GM10248 (cell line): ENCODE data around the gene PRKCH.

Experiments
- CTCF ChIA-PET: fragments of 300-600 bp; sonication (Branson Sonifier 250); formaldehyde crosslinking; extraction: SDS; loops from one replicate; lab custom pipeline; 2021; ENCODE audit warnings: antibody characterized with exemption; lab: Yijun Ruan, JAX
- POLR2A ChIA-PET: fragments of 350-650 bp; sonication (Branson Sonifier 250); formaldehyde crosslinking; extraction: SDS; loops from one replicate; lab custom pipeline; 2020; ENCODE audit warnings: antibody characterized with exemption; lab: Yijun Ruan, JAX
- DNase-seq: peaks from one replicate; pipeline ENCODE4 v3.0.0; 2012; ENCODE audit errors: extremely low spot score
- TF ChIP-seq, protein P1 (sequence below): IDR thresholded peaks from 2 replicates; pipeline ENCODE4 v1.5.1; 2012; ENCODE audit warnings: mild to moderate bottlenecking, low read depth; ENCODE audit errors: extremely low read depth, missing control alignments, control extremely low read depth

PRKCH gene

DNA sequence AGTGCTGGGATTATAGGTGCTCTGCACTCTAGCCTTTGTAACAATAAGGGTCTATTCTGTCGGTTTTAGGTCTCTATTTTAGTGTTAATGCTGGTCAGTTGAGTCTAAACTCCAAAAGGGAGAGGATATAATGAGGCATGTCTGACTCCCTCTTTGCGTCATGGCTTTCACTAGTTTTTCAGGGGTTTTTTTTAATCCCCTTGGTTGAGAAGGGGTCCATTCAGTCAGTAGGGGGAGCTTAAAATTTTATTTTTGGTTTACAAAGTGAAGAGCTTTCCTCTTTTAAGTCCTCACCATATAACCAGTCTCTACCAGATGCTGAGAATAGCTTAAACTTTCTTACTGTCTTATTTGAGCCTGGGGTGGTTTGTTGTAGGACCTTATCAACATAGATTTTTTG is 106.9 kb downstream of the PRKCH start:
- POLR2A ChIA-PET = interaction anchor here (1.4 kb wide), 1 partner anchor 9 kb away, joined by 3 read pairs; no protein-coding TSS in a partner anchor
- DNase-seq = no peak
- CTCF ChIA-PET = interaction anchor here (1.4 to 2.3 kb wide), 2 partner anchors 25 to 51 kb away, joined by 6 read pairs; no protein-coding TSS in a partner anchor
- TF ChIP-seq, protein P1, sequence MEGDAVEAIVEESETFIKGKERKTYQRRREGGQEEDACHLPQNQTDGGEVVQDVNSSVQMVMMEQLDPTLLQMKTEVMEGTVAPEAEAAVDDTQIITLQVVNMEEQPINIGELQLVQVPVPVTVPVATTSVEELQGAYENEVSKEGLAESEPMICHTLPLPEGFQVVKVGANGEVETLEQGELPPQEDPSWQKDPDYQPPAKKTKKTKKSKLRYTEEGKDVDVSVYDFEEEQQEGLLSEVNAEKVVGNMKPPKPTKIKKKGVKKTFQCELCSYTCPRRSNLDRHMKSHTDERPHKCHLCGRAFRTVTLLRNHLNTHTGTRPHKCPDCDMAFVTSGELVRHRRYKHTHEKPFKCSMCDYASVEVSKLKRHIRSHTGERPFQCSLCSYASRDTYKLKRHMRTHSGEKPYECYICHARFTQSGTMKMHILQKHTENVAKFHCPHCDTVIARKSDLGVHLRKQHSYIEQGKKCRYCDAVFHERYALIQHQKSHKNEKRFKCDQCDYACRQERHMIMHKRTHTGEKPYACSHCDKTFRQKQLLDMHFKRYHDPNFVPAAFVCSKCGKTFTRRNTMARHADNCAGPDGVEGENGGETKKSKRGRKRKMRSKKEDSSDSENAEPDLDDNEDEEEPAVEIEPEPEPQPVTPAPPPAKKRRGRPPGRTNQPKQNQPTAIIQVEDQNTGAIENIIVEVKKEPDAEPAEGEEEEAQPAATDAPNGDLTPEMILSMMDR = no peak

DNA sequence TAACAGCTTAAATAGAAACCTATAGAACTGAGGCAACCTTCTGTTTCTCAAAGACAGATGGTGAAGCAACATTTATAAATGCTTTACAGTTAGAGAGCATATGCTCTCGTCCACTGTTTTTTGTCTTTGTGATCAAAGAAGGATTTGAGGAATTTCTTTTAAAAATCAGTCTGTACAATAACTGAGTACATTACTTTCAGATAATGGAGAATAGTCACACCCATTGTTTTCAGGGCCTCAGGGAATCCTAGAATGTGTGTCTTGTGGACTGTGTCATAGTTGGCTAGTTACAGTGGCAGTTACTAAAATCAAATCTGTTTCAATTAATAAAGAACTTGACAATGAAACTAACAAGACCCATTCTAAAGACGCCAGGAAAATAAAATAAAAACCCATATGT is 107.9 kb downstream of the PRKCH start:
- ChIA-PET CTCF (interaction anchor here (1.1 kb wide), 1 partner anchor 9 kb away, joined by 3 read pairs; no protein-coding TSS in a partner anchor), POLR2A (no interaction called here)
- TF ChIP-seq, protein P1 = no peak
- no peak for DNase-seq

DNA sequence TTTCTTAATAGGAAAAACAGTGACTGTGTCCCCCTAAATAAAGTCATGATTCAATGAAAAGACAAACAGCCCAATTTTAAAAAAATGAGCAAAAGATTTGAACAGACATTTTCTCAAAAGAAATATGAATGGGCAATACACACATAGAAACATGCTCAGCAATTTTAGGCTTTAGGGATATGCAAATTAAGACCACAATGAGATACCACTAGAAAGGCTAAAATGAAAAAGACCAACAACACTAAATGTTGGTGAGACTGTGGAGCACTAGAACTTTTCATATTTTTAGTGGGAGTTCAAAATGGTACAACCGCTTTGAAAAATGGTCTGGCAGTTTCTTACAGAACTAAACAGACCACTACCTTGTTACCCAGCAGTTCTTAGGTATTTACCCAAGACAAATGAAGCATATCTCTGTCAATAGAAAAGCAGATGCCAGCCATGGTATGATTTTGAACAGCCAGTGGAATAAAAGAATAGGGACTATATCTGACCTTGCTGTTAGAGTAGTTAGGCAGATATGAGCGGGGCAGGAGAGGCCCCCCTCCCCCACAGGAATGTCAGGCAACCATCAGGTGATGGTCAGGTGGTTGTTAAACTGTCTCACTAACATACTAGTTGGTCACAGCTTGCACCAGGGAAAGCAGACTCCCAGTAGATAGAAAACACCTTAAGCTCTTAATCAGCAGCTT is 108.8 kb downstream of the PRKCH start:
- ChIA-PET POLR2A (no interaction called here), CTCF (interaction anchor here (0.7 to 1.1 kb wide), 4 partner anchors 9 to 276 kb away, joined by 3 read pairs; no protein-coding TSS in a partner anchor)
- DNase-seq = no peak
- TF ChIP-seq, protein P1 = no peak

DNA sequence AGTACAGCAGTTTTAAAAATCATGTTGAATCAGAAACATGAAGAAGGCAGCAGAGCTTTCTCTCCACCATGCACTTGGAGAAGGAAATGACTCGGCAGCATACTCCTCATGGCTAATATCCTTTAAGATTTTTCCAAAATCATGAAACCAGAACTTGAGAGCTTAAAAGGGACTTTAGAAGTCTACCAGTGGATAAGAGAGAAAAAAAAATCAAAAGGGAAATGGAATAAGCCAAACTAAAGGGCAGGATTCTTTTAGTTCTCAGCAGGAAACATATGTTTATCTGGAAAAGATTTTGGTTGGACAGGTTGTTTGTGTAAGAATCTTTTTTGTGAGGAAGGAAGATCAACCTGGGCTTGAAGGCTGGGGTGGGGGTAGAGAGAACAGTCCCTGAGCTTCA is 111.8 kb downstream of the PRKCH start:
- DNase-seq = no peak
- CTCF ChIA-PET = interaction anchor here (1.1 to 2.1 kb wide), 5 partner anchors 9 to 127 kb away, joined by 3 to 12 read pairs (median 3); no protein-coding TSS in a partner anchor
- TF ChIP-seq, protein P1 = no peak
- POLR2A ChIA-PET = interaction anchor here (1.1 kb wide), 1 partner anchor 8 kb away, joined by 3 read pairs; no protein-coding TSS in a partner anchor

DNA sequence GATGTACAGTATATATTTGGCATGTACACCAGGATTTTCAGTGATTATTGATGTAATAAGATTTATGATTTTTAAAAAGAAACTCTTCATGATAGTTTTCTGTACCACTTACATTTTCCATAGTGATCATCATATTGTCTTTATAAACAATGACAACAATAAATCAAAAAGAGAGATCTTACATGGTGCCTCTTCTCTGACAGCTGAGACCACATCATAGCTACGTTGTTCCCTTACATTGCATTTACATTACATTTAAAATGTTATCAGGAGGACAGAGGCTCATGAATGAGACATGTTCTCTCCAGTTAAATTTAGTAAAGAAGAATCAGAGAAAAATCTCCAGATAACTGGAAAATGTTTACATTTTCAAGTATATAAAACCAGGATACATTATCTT is 112.4 kb downstream of the PRKCH start:
- ChIA-PET POLR2A (interaction anchor here (1.1 kb wide), 1 partner anchor 9 kb away, joined by 3 read pairs; no protein-coding TSS in a partner anchor), CTCF (interaction anchor here (0.7 to 2.1 kb wide), 5 partner anchors 9 to 46 kb away, joined by 3 to 12 read pairs (median 3); no protein-coding TSS in a partner anchor)
- no peak for DNase-seq
- TF ChIP-seq, protein P1 = no peak

DNA sequence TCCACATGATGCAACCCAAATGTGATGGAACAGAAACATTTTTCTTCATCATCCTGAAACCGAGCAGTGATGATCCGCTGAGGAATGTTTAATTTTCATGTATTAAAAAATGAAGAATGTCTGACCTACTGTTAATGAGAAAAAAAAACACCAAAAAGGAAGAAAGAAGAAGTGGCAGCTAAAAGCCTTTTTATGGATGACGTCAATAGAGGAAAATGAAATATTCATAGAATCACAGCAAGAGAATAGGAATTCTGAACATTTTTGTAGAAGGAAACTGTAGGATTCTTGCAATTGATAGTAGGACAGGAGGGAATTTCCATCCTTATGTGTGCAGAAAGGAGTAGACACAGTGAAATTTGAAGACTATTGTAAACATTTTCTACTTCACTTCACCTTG is 112.9 kb downstream of the PRKCH start:
- ChIA-PET CTCF (interaction anchor here (0.7 to 2.1 kb wide), 2 partner anchors 8 to 9 kb away, joined by 3 to 12 read pairs; no protein-coding TSS in a partner anchor), POLR2A (no interaction called here)
- TF ChIP-seq, protein P1 = no peak
- no peak for DNase-seq
